GM18870 (cell line): Measurements from ENCODE around the gene OGDH.

Source experiments
- ATAC-seq: cut with Tn5 transposase; IDR thresholded peaks from one replicate; pipeline ENCODE4 v1.9.1; 2021; ENCODE audit warnings: moderate library complexity; ENCODE audit not compliant: unreplicated experiment

Gene OGDH

DNA sequence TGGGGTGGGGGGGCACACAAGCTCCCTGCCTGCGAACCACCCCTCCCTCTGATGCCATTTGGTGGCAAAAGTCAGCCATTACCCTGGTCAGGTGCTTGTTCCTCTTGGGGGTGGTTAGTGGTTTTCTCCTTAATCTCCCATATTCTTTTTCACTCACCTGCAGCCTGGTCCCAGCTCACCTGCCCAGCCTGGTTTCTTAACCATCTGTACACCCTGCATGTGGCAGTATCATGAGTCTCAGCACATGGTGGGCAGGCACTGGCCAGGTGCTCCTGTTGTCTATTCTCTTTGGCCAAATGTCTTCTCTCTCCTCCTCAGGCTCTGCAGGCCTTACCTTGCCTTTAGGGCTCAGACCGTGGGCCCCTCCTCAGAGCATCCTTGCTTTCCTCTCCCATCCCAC lies 30.5 kb downstream of the OGDH start:
- ATAC-seq, result no peak

GRCh38 chr7:44637788-44638594 lies 31.6 kb downstream of the OGDH start:
- ATAC-seq, result peak; percentile 50

DNA sequence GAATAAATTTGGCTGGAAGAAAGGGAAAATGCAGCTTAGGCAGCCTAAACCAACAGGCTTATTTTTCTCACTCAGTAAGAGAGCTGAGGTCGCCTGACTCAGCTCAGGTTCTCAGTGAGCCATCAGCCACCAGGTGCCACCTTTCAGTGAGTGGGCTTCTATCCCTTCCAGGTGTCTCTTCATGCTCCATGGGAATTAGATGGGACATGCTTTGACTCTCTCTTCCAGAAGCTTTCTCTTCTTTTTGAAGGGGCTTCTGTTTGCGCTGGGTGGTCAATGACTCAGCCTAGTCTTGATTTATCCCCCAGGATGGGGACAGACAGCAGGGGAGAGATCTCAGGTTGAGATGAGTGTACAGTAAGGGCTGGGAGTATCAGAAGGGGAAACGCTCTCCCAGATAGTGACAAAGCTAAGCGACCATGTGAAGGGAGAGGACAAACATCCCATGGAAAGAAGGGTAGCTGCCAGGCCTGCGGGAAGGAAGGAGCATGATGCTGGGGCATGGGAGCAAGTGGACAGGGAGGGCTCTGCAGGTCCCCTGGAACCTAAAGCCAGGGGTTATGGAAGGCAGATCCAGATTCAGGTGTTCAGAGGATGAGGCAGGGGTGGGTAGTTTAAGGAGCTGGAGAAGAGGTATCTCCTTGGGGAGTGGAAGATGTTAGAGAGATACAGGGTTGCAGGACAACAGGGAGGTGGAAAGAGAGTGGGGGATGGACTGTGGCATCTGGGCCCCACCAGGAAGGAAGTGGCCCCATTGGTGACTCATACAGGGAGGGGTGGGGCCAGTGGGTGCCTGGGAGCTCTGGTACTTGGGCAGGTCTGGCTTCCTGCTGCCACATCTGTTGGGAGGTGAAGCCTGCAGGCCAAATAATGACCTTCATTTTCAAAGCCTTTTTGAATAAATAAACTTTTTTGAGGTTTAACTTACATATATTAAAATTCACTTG lies 32.5 kb downstream of the OGDH start:
- ATAC-seq, result peak; percentile 45

DNA sequence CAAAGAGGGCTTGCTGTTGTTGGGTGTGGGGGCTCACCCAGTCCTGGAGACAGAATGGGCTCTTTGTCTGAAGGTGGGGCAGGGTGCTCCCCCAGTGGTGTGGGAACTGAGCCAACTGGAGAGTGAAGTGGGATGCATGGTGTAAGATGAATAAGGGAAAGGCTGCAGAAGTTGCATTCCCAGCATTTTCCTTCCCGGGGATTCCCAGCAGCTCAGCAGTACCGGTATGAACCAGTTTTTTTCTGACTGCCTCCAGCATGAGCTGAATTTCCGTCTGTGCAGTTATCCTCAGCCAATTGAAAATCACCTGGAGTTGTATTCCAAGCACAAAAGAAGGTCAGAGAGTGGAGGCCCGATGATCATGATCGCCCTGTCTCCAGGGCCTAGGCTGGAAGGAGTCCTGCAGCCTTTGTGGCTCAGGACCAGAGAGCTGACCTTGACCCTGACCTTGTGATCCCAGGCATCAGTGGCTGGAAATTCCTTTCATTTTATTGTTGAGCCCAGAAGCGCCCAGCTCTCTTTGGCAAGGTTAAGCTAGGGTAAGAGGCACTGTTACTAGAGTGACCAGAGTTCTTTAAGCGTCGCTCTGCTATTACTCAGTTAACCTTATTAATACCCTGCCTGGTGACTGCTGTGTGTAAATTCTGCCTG lies 33.4 kb downstream of the OGDH start:
- no peak for ATAC-seq

DNA sequence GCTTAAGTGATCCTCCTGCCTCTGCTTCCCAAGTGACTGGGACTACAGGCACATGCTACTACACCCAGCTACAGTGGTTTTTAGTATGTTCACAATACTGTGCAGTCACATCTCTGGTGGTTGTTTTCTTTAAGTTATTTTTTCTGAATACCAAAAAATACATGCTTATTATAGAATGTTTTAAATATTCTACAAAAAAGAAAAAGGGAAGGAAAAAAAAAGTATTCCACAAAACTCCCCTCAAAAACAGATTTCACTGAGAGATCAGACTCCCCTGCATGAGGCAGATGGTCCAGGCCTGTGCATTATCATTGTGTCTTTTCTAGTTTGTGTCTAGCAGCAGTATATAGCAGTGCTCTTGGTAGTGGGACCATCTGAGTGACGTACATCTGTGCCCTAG lies 36.8 kb downstream of the OGDH start:
- no peak for ATAC-seq

GRCh38 chr7:44645254-44645653 lies 38.8 kb downstream of the OGDH start:
- no peak for ATAC-seq

DNA sequence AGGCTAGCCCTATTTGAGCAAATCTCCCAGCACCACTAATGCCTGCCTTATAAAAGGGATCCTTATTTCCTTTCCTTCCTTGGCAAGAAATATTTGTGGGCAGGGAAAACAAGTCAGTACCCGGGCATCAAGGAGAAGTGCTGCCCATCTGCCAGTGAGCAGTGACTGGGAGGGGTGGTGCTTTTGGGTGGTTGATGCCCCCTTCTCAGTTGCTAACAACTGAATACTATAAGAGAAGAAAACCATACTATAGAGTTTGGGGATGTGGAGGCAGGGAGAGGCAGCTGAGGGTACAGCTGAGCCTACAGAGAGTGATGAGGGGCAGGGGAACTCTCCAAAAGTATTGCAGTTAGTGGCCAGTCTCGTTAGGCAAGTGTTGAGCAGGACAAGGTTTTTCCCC lies 39.3 kb downstream of the OGDH start:
- no peak for ATAC-seq

- no peak for ATAC-seq
Observed at GRCh38 chr7:44646176-44646920, 39.9 kb downstream of the OGDH start.

DNA sequence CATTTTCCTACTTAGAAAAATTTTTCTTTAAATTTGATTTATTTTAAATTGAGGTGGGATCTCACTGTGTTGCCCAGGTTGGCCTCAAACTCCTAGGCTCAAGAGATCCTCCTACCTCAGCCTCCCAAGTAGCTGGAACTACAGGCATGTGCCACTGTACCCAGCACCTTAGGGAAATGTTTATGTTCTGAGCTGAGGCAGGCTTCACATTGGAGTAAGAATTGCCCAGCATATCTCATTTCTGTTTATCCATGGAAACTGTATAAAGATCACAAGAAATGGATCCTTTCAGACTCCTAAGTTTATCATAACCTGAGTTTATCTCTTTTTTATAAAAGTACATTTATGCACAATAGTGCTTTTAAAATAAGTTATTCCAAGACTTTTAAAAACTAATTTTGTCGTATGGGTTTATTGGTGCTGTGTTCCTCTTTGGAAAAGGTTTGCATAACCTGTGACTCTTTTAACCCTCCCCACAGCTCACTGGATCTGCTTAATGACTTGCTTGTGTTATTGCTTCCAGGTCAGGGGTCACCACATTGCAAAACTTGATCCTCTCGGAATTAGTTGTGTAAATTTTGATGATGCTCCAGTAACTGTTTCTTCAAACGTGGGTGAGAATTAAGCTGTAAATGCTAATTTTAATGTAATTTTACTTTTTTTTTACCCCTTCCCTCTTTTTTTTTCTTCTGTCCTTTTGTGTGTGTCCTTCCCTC lies 40.7 kb downstream of the OGDH start:
- ATAC-seq, result no peak

DNA sequence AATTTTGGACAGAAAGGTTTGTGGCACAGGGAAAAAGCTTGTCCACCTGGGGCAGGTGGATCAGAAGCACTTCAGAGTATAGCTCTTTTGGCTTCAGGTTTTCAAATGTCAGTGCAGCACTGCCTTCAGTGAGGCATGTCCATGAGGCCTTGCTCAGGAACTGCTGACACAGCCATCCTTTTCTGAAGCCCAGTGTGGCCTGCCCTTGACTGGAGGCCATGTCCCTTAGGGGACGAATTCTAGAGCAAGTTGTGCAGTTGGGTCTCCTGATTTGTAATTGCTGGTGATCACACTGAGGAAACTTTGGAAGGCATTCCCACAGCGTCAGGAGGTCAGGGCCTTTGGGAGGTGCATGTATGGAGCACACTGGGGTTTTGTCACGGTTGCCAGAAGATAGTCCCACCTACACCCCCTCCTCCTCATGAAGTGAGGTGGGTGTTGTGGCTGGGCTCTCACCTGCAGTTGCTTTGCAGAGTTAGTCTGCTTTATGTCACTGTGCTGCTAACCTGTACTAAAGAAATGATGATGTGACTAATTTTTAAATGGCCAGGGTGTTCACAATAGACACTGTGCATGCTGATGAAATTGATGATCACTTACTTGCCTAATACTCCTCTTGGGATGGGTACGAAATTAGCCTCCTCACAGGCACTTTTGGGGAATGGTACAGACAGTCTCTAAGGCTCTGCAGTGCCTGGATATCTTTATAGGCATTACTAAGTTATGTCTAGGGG lies 41.7 kb downstream of the OGDH start:
- ATAC-seq, result no peak

DNA sequence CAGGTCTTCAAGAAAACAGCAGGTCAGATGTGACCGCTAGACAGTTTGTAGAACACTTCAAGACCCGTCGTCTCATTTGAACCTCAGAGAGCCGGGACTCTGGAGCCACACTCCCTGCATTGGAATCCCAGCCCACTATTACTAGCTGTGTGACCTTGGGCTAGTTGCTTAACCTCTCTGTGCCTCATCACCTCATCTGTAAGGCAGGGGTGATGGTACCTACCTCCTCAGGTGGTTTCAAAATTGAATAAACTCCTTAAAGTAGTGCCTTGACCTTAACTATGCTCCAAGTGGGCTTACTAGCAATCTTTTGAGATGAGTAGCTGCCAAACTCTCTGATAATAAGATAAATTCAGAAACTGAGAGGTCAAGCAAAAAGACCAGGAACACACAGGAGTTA lies 43.8 kb downstream of the OGDH start:
- ATAC-seq, result no peak

- no peak for ATAC-seq
Observed at GRCh38 chr7:44650772-44651171, 44.3 kb downstream of the OGDH start.

- ATAC-seq, result no peak
Observed at GRCh38 chr7:44652535-44652934, 46.1 kb downstream of the OGDH start.

- ATAC-seq, result no peak
Observed at GRCh38 chr7:44654255-44654796, 47.9 kb downstream of the OGDH start.

- no peak for ATAC-seq
Observed at GRCh38 chr7:44655341-44655740, 48.9 kb downstream of the OGDH start.

DNA sequence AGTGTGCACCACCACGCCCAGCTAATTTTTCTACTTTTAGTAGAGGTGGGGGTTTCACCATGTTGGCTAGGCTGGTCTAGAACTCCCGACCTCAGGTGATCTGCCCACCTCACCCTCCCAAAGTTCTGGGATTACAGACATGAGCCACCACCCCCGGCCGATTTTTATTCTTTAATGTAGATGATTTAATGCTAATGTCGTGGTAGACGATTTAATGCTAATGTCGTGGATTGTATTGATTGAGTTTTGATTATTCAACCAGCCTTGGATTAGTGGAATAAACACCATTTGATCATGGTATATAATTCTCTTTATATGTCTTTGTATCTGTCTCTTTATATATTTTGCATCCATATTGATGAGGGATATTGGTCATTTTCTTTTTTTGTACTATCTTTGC lies 52.6 kb downstream of the OGDH start:
- no peak for ATAC-seq

DNA sequence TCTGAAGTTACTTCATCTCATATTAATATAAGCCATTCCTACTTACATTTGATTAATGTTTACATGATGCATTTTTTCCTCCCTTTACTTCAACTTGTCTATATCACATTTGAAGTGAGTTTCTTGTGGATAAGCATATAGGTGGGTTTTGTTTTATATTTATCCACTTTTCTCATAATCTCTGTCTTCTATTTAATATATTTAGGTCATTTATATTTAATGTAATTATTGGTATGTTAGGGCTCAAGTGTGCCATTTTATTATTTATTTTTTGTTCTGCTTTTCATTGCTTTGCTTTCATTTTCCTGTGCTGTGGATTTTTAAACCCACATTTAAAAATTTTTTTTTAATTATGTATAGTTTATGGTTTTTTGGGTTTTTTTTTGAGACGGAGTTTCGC lies 54.8 kb downstream of the OGDH start:
- ATAC-seq, result no peak

GRCh38 chr7:44664780-44665461 lies 58.5 kb downstream of the OGDH start:
- no peak for ATAC-seq
